Fibroblast of mammary gland (primary cell): ENCODE measurements around the gene FHIT.
A peak's percentile ranks its signal among the peaks of the same experiment; 100 is the strongest.

Source experiments
- DNase-seq: peaks from one replicate; pipeline ENCODE4 v3.0.0-alpha.2; 2010; ENCODE audit warnings: low read depth
- H3K4me3 ChIP-seq: 2 replicates; pipeline ENCODE4 v1.5.1; 2011; ENCODE audit warnings: low read depth, mild to moderate bottlenecking, low read length, moderate library complexity; ENCODE audit not compliant: control insufficient read depth
- CTCF ChIP-seq: conservative IDR thresholded peaks from 2 replicates; pipeline ENCODE4 v1.5.1; 2011; ENCODE audit warnings: low read depth, low read length, inconsistent platforms; ENCODE audit not compliant: control insufficient read depth, insufficient read depth

FHIT gene

DNA sequence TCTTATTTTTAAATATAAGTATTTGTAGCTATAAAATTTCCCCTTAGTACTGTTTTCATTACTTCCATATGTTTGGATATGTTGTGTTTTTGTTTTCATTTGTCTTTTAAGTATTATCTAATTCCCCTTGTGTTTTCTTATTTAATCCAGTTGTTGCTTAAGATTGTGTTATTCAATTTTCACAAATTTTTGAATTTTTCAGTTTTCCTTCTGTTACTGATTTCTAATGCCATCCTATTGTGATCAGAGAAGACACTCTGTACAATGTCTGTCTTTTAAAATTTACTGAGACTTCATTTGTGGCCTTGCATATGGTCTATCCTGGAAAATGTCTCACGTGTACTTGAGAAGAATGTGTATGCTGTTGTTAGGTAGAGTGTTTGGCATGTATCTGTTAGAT, 1405.9 kb downstream of the FHIT start:
- no peak for TF ChIP-seq CTCF
- H3K4me3 ChIP-seq: no peak overlapping the region
- no peak for DNase-seq

- TF ChIP-seq CTCF: no peak
- no peak for DNase-seq
Observed at GRCh38 chr3:59843821-59844220, 1407.4 kb downstream of the FHIT start.

DNA sequence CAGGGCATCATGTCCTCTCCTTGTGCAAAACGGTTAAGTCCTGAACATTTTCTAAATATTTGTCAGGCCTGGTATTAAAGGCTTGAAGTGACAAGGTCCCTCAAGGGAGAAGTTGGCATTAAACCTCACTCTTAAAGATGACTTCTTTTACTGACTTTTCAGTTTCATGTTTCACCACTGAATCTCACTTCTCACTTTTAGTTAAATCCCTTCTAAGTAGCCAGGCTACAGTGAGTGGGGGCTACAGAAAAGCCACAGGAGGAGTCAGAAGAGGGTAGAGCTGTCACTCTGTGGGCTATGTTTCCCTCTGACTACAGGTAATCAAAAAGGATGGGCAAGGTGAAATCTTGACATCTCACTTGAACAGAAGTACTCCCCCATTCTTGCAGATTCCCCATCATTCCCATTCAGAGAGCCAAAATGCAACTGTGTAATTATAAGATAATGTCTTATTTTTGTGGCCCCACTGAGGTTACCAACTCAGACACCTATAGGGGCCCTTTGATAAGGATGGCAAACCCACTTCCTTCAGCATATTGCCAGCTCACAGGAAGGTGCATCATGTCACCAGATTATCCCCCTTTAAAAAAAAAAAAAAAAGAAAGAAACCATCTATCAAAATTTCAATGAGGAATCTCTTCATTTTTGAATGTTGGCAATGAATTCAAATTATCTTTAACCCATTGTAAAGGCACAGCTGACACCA, 1411.3 kb downstream of the FHIT start:
- no peak overlapping the region for H3K4me3 ChIP-seq
- no peak for TF ChIP-seq CTCF
- no peak for DNase-seq

More at GRCh38 chr3:59843821-59844220, 1407.4 kb downstream of the FHIT start:
- no peak overlapping the region for H3K4me3 ChIP-seq

GRCh38 chr3:59839283-59839682, 1412.0 kb downstream of the FHIT start:
- H3K4me3 ChIP-seq: no peak overlapping the region
- TF ChIP-seq CTCF: no peak
- DNase-seq: peak; percentile 79

DNA sequence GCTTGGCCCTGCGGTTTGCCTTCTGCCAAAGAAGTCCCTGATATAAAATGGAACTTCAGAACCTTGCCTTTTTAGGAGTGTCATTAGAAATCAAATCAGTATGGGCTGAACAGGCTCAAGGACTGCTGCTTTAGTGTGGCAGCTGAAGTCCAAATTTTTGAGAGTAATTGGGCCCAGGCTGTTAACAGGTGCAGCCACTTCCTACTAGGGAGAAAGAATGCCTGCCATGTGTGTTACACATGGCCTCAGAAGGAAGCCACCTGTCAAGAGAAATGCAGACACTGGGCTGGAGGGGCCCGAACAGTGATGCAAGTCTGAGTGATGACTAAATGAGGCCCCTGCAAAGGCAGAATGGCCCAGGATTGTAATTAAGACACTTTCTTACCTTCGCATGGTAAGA, 1414.7 kb downstream of the FHIT start:
- no peak for DNase-seq
- no peak overlapping the region for H3K4me3 ChIP-seq
- no peak for TF ChIP-seq CTCF

DNA sequence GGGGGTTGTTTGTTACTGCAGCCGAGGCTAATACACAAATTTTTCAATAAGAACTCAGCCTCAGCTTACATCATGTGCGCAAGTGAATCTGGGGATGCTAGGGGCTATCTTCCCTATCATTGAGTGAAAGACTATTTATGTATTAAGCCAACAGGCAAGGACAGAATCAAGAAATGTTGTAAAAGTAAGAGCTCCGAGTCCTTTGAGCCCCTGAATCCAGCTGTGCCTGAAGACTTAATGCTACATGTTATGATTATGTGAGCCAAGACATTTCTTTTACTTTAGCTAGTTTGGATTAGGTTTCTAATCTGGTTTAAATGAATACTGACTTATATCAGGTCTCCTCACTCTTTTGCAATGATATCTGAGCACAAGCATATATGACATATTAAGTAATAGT, 1418.5 kb downstream of the FHIT start:
- H3K4me3 ChIP-seq: no peak overlapping the region
- no peak for DNase-seq
- no peak for TF ChIP-seq CTCF

GRCh38 chr3:59832241-59832640, 1419.0 kb downstream of the FHIT start:
- no peak for DNase-seq

More at GRCh38 chr3:59832241-59832640, 1419.0 kb downstream of the FHIT start:
- H3K4me3 ChIP-seq: no peak overlapping the region
- TF ChIP-seq CTCF: no peak
